Right renal cortex interstitium (tissue), 3 donors: ENCODE results near the gene TRIM39. TPM values are rescaled to one million over a fixed set of nuclear protein-coding genes. Genes with fewer than 3 reads are reported as not detected.
"Not testable (repeated sequence)": the region's sequence is repeated elsewhere in the genome, so short reads cannot be mapped to it uniquely, and the experiment has no call there.

Experiments used
- DNase-seq, 3 donors: peaks; one replicate each; pipeline ENCODE4 v3.0.0-alpha.2; 2013; ENCODE audit warnings: low read depth in 3 of 3, low spot score in 2 of 3
- polyA plus RNA-seq, 3 donors: library from polyadenylated mRNA; unstranded; fragments of 120-200 nt; gene quantifications; one replicate each; pipeline ENCODE4 v1.2.1, GENCODE V29; 2013; ENCODE audit not compliant: insufficient read length in 3 of 3

The TRIM39 gene
- 10 to 100 TPM; 13.1 to 14.1 (median 13.7) TPM for polyA plus RNA-seq

- DNase-seq, result peak; percentile 67 to 75 (median 69)
Measured at GRCh38 chr6:30326526-30327231, at the start of gene TRIM39. TRIM39 (plus strand) TSS chr6:30326927; CDS start chr6:30329318, 2,391 bp downstream.

GRCh38 chr6:30280988-30281387 lies 45.7 kb upstream of the TRIM39 start:
- DNase-seq, result not testable (repeated sequence)

GRCh38 chr6:30282522-30282921 lies 44.2 kb upstream of the TRIM39 start:
- DNase-seq, result no peak

- DNase-seq, result no peak
Measured at GRCh38 chr6:30283761-30284160, 43.0 kb upstream of the TRIM39 start.

- DNase-seq, result no peak
Measured at GRCh38 chr6:30287139-30287538, 39.6 kb upstream of the TRIM39 start.

GRCh38 chr6:30295837-30296236 lies 30.9 kb upstream of the TRIM39 start:
- DNase-seq, result no peak

GRCh38 chr6:30304002-30304401 lies 22.7 kb upstream of the TRIM39 start:
- no peak for DNase-seq

- no peak for DNase-seq
Measured at GRCh38 chr6:30311101-30311500, 15.6 kb upstream of the TRIM39 start.

GRCh38 chr6:30311671-30312070 lies 15.1 kb upstream of the TRIM39 start:
- DNase-seq, result no peak

GRCh38 chr6:30312266-30312665 lies 14.5 kb upstream of the TRIM39 start:
- DNase-seq, result no peak

- DNase-seq, result no peak
Measured at GRCh38 chr6:30312676-30313321, 13.9 kb upstream of the TRIM39 start.

GRCh38 chr6:30315156-30315555 lies 11.6 kb upstream of the TRIM39 start:
- DNase-seq, result no peak

GRCh38 chr6:30317913-30318589 lies 8.7 kb upstream of the TRIM39 start:
- no peak for DNase-seq

- no peak for DNase-seq
Measured at GRCh38 chr6:30319146-30319835, 7.4 kb upstream of the TRIM39 start.

GRCh38 chr6:30321692-30322388 lies 4.9 kb upstream of the TRIM39 start:
- no peak for DNase-seq

- DNase-seq, result no peak
Measured at GRCh38 chr6:30322527-30323501, 3.9 kb upstream of the TRIM39 start.

GRCh38 chr6:30323806-30324205 lies 2.9 kb upstream of the TRIM39 start:
- DNase-seq, result no peak

- DNase-seq, result no peak
Measured at GRCh38 chr6:30325150-30325872, 1.4 kb upstream of the TRIM39 start.
